K562 (cell line): Measurements from ENCODE around the gene LZTR1. TPM values are rescaled to one million over a fixed set of nuclear protein-coding genes. Genes with fewer than 3 reads are reported as not detected.

ENCODE experiments used
- AFF4 ChIP-seq: sonication (generic); formaldehyde crosslinking; IDR thresholded peaks from 2 replicates; pipeline ENCODE4 v1.8.0; 2023; ENCODE audit warnings: mild to moderate bottlenecking, missing genetic modification reagents
- CREB5 ChIP-seq: fragments of 250-450 bp; sonication (Bioruptor Pico); IDR thresholded peaks from 2 replicates; pipeline ENCODE4 v1.5.0; 2020; ENCODE audit warnings: mild to moderate bottlenecking
- HMGXB4 ChIP-seq: sonication (generic); formaldehyde crosslinking; IDR thresholded peaks from 2 replicates; pipeline ENCODE4 v1.8.1; 2023; ENCODE audit warnings: mild to moderate bottlenecking, missing genetic modification reagents
- NFATC3 ChIP-seq: fragments of 450-650 bp; IDR thresholded peaks from 2 replicates; pipeline ENCODE4 v1.6.1; 2017; ENCODE audit warnings: mild to moderate bottlenecking
- NR1H2 ChIP-seq: sonication (generic); formaldehyde crosslinking; IDR thresholded peaks from 2 replicates; pipeline ENCODE4 v1.4.0; 2020; ENCODE audit warnings: mild to moderate bottlenecking, missing genetic modification reagents
- NR2C1 ChIP-seq, 2 experiments: fragments of 450-650 bp; IDR thresholded peaks; 2 replicates each; pipeline ENCODE4 v1.6.1; 2017; ENCODE audit warnings: mild to moderate bottlenecking in 2 of 2, antibody characterized with exemption in 1 of 2, inconsistent platforms in 1 of 2, missing compliant biosample characterization in 1 of 2, missing genetic modification characterization in 1 of 2
- TAL1 ChIP-seq: fragments of 450-650 bp; IDR thresholded peaks from 2 replicates; pipeline ENCODE4 v1.6.1; 2016; ENCODE audit warnings: mild to moderate bottlenecking
- THAP12 ChIP-seq: fragments of 250-450 bp; sonication (Bioruptor Pico); IDR thresholded peaks from 2 replicates; pipeline ENCODE4 v1.9.0; 2021; ENCODE audit warnings: mild to moderate bottlenecking, inconsistent platforms
- ZBTB11 ChIP-seq, 3 experiments: fragments of 200-800 bp in 1 of 3; fragments of 250-450 bp in 1 of 3; fragments of 450-650 bp in 1 of 3; sonication (Bioruptor Pico) in 1 of 3; sonication (Bioruptor generic) in 1 of 3; formaldehyde crosslinking in 1 of 3; IDR thresholded peaks; 2 replicates each; pipeline versions ENCODE4 v1.6.1 to v1.8.0; 2016 to 2022; ENCODE audit warnings: mild to moderate bottlenecking in 2 of 3, missing genetic modification characterization in 2 of 3, missing compliant biosample characterization in 1 of 3, moderate library complexity in 1 of 3
- ZNF324 ChIP-seq: fragments of 250-450 bp; sonication (Bioruptor Pico); IDR thresholded peaks from 2 replicates; pipeline ENCODE4 v1.4.0; 2020; ENCODE audit warnings: mild to moderate bottlenecking
- ZNF75A ChIP-seq: fragments of 450-650 bp; formaldehyde crosslinking; IDR thresholded peaks from 2 replicates; pipeline ENCODE4 v1.4.0; 2020; ENCODE audit warnings: mild to moderate bottlenecking
- ZNF766 ChIP-seq: fragments of 200-800 bp; sonication (Bioruptor generic); conservative IDR thresholded peaks from 2 replicates; pipeline ENCODE4 v1.6.1; 2016; ENCODE audit warnings: missing genetic modification characterization, missing compliant biosample characterization
- polyA plus RNA-seq, 8 experiments: library from polyadenylated mRNA; depleted of rRNA in 4 of 8; stranded (reverse) in 5 of 8; unstranded in 3 of 8; fragments of >200 nt; fragmentation: Nextera tagmentation in 2 of 8; fragmentation: Illumina TruSeq in 1 of 8; extraction: Ambion mirVana in 2 of 8; extraction: Trizol in 1 of 8; gene quantifications; 2 replicates each; pipeline versions ENCODE4 v1.2.1 to v1.2.3, GENCODE V29; 2011 to 2014; ENCODE audit warnings: inconsistent platforms in 1 of 8, missing spikeins in 1 of 8
- total RNA-seq, 7 experiments: library from RNA; depleted of rRNA in 6 of 7; stranded (reverse); fragments of >200 nt in 6 of 7; fragmentation: Illumina TruSeq in 2 of 7; extraction: Trizol in 2 of 7; gene quantifications; 2 replicates each; pipeline versions ENCODE4 v1.2.1 to v1.2.3, GENCODE V29; 2011 to 2021; ENCODE audit warnings: low replicate concordance in 1 of 7

Gene LZTR1
- total and polyA plus RNA-seq, 9 of the 15 experiments (the other 6 are each of a cell fraction or from before 2014, with no cell fraction given), result 2.2 to 135 (median 63.0) TPM

GRCh38 chr22:21009638-21010425 is 27.7 kb downstream of the LZTR1 start (continued):
- TF ChIP-seq CREB5 (CRISPR knock-in tag), result no peak
- TF ChIP-seq NR2C1 (IDR thresholded peaks at IDR 0.05), result no peak
- no peak for TF ChIP-seq NR2C1 (tag; IDR thresholded peaks at IDR 0.05)
- TF ChIP-seq AFF4 (CRISPR knock-in tag), result no peak
- TF ChIP-seq ZNF766 (CRISPR knock-in tag), result no peak
- peak; percentile 95; the same call in 1 of the 2 replicates for TF ChIP-seq HMGXB4 (CRISPR knock-in tag)
- TF ChIP-seq ZNF324, result no peak
- no peak for TF ChIP-seq NR1H2 (CRISPR knock-in tag)
- no peak for TF ChIP-seq ZNF75A (CRISPR knock-in tag)
- TF ChIP-seq TAL1, result no peak
- no peak for TF ChIP-seq NFATC3
- TF ChIP-seq ZBTB11 (CRISPR knock-in tag; IDR thresholded peaks at IDR 0.05), result 0 out of 6 replicates have a peak, but pooled peaks of 1 of the 3 experiments have one; percentile 54
- peak; percentile 72; the same call in 1 of the 2 replicates for TF ChIP-seq THAP12 (CRISPR knock-in tag)
